Uterus (tissue), 4 donors: ENCODE data around the gene CRCP. TPM values are rescaled to one million over a fixed set of nuclear protein-coding genes. Genes with fewer than 3 reads are reported as not detected.

Source experiments
- DNase-seq, 2 donors: peaks; one replicate each; pipeline ENCODE4 v3.0.0-alpha.2; 2019 to 2020
- H3K27ac ChIP-seq, 2 donors: fragments of 200-600 bp; sonication (generic); 1 replicate in 1 of 2; 2 replicates in 1 of 2; pipeline ENCODE4 v1.5.1; 2016 to 2018
- H3K27me3 ChIP-seq, 2 donors: fragments of 200-600 bp; sonication (generic); one replicate each; pipeline ENCODE4 v1.5.1; 2018 to 2019; ENCODE audit warnings: control low read depth in 1 of 2
- H3K36me3 ChIP-seq, 2 donors: fragments of 200-600 bp; sonication (generic); one replicate each; pipeline ENCODE4 v1.5.1; 2019; ENCODE audit warnings: control low read depth in 1 of 2
- H3K4me1 ChIP-seq, 2 donors: fragments of 200-600 bp; sonication (generic); one replicate each; pipeline ENCODE4 v1.5.1; 2018 to 2019; ENCODE audit warnings: control low read depth in 1 of 2
- H3K4me3 ChIP-seq, 2 donors: fragments of 200-600 bp; sonication (generic); 1 replicate in 1 of 2; 2 replicates in 1 of 2; pipeline ENCODE4 v1.5.1; 2018 to 2019; ENCODE audit warnings: mild to moderate bottlenecking in 1 of 2
- H3K9me3 ChIP-seq, 2 donors: fragments of 200-600 bp; sonication (generic); one replicate each; pipeline ENCODE4 v1.5.1; 2019; ENCODE audit warnings: control low read depth in 1 of 2
- CTCF ChIP-seq, 4 experiments: fragments of 200-600 bp in 2 of 4; fragments of 450-650 bp in 2 of 4; sonication (generic) in 2 of 4; IDR thresholded peaks; one replicate each; pipeline ENCODE4 v1.5.1; 2016 to 2019; ENCODE audit warnings: antibody characterized with exemption in 4 of 4, mild to moderate bottlenecking in 2 of 4, moderate library complexity in 1 of 4
- POLR2A ChIP-seq, 2 donors: fragments of 450-650 bp; IDR thresholded peaks; one replicate each; pipeline ENCODE4 v1.6.1; 2016; ENCODE audit warnings: antibody characterized with exemption in 2 of 2, mild to moderate bottlenecking in 1 of 2, moderate library complexity in 1 of 2
- intact Hi-C: fragments of 100-400 bp; cut with DNase I; formaldehyde crosslinking; loops from one replicate; pipeline ENCODE4 v1.15.1; 2023; ENCODE audit warnings: low total_unique reads
- total RNA-seq, 4 donors: library from RNA; depleted of rRNA in 3 of 4; stranded (reverse); fragments of >200 nt in 3 of 4; gene quantifications; one replicate each; pipeline versions ENCODE4 v1.1.0 to v1.2.4, GENCODE V29; 2014 to 2023
- donor health status: DM: yes; HTN: yes; CAD: no.

Gene CRCP
- total RNA-seq, 4 donors from 2014 or later = 8.5 to 39.7 (median 37.6) TPM

GRCh38 chr7:66138994-66139752 lies 24.5 kb downstream of the CRCP start:
- no peak for DNase-seq
- Histone ChIP-seq H3K4me1 (no peaks in the 10 kb centered on the region), H3K4me3 (no peak overlapping the region), H3K27me3 (no peaks in the 10 kb centered on the region), H3K27ac (no peak overlapping the region), H3K36me3 (no peaks in the 10 kb centered on the region), H3K9me3 (no peaks in the 10 kb centered on the region)
- TF ChIP-seq POLR2A (IDR thresholded peaks at IDR 0.05) (no peak), CTCF (IDR thresholded peaks at IDR 0.05) (no peak)
- intact Hi-C loops = no loop called here

- Histone ChIP-seq H3K27me3 (no peaks in the 10 kb centered on the region), H3K36me3 (no peaks in the 10 kb centered on the region), H3K9me3 (no peaks in the 10 kb centered on the region), H3K27ac (peak overlapping the region; percentile 53 to 54), H3K4me3 (no peak overlapping the region), H3K4me1 (no peaks in the 10 kb centered on the region)
- TF ChIP-seq CTCF (IDR thresholded peaks at IDR 0.05) (peak; percentile 60 to 71 (median 64)), POLR2A (IDR thresholded peaks at IDR 0.05) (no peak)
- intact Hi-C loops = loop anchor here (10.0 kb wide), 1 partner anchor 64 kb away; the partner anchor contains the start of gene TPST1
- DNase-seq = peak; percentile 76 to 77
These were observed 26.3 kb downstream of the CRCP start for GRCh38 chr7:66140924-66141323.

- H3K4me1 ChIP-seq = no peaks in the 10 kb centered on the region
- H3K27me3 ChIP-seq = no peaks in the 10 kb centered on the region
- no peaks in the 10 kb centered on the region for H3K9me3 ChIP-seq
- no peak for TF ChIP-seq POLR2A (IDR thresholded peaks at IDR 0.05)
- no peak for TF ChIP-seq CTCF (IDR thresholded peaks at IDR 0.05)
- no peaks in the 10 kb centered on the region for H3K36me3 ChIP-seq
- intact Hi-C loops = loop anchor here (10.0 kb wide), 1 partner anchor 62 kb away; the partner anchor contains the start of gene TPST1
- DNase-seq = no peak
- no peak overlapping the region for H3K4me3 ChIP-seq
- H3K27ac ChIP-seq = no peak overlapping the region
These were observed 27.7 kb downstream of the CRCP start for GRCh38 chr7:66142334-66142733.

- intact Hi-C loops = loop anchor here (10.0 kb wide), 1 partner anchor 62 kb away; the partner anchor contains the start of gene TPST1
- TF ChIP-seq POLR2A (IDR thresholded peaks at IDR 0.05) = no peak
- TF ChIP-seq CTCF (IDR thresholded peaks at IDR 0.05) = no peak
- no peaks in the 10 kb centered on the region for H3K9me3 ChIP-seq
- no peaks in the 10 kb centered on the region for H3K36me3 ChIP-seq
- H3K27me3 ChIP-seq = no peaks in the 10 kb centered on the region
- no peaks in the 10 kb centered on the region for H3K4me1 ChIP-seq
- DNase-seq = no peak
- H3K27ac ChIP-seq = no peak overlapping the region
- H3K4me3 ChIP-seq = no peak overlapping the region
These were observed 28.3 kb downstream of the CRCP start for GRCh38 chr7:66142996-66143395.

GRCh38 chr7:66143876-66144332 lies 29.3 kb downstream of the CRCP start:
- Histone ChIP-seq H3K27ac (no peak overlapping the region), H3K9me3 (no peaks in the 10 kb centered on the region), H3K4me3 (no peak overlapping the region), H3K4me1 (no peaks in the 10 kb centered on the region), H3K27me3 (no peaks in the 10 kb centered on the region), H3K36me3 (no peaks in the 10 kb centered on the region)
- DNase-seq = no peak
- intact Hi-C loops = loop anchor here (10.0 kb wide), 1 partner anchor 61 kb away; the partner anchor contains the start of gene TPST1
- TF ChIP-seq POLR2A (IDR thresholded peaks at IDR 0.05) (no peak), CTCF (IDR thresholded peaks at IDR 0.05) (no peak)
